Hepatocyte (in vitro differentiated cells): ENCODE results near the gene ABCC9. TPM values are rescaled to one million over a fixed set of nuclear protein-coding genes. Genes with fewer than 3 reads are reported as not detected.

ENCODE experiments used
- DNase-seq: peaks from one replicate; pipeline ENCODE4 v3.0.0-alpha.2; 2016; ENCODE audit warnings: low spot score
- H2AFZ ChIP-seq: fragments of 200-600 bp; sonication (generic); 2 replicates; pipeline ENCODE4 v1.6.0; 2016; ENCODE audit warnings: antibody characterized with exemption, mild to moderate bottlenecking
- H3K27ac ChIP-seq: fragments of 200-600 bp; sonication (generic); 2 replicates; pipeline ENCODE4 v1.5.1; 2016; ENCODE audit warnings: mild to moderate bottlenecking
- H3K27me3 ChIP-seq: fragments of 200-600 bp; sonication (generic); 2 replicates; pipeline ENCODE4 v1.6.1; 2016
- H3K36me3 ChIP-seq: fragments of 200-600 bp; sonication (generic); replicated peaks from 2 replicates; pipeline ENCODE4 v1.5.1; 2016; ENCODE audit warnings: low read depth; ENCODE audit not compliant: insufficient read depth
- H3K4me1 ChIP-seq: fragments of 200-600 bp; sonication (generic); 2 replicates; pipeline ENCODE4 v1.5.1; 2016; ENCODE audit warnings: mild to moderate bottlenecking, moderate library complexity; ENCODE audit not compliant: insufficient read depth
- H3K4me2 ChIP-seq: fragments of 200-600 bp; sonication (generic); 2 replicates; pipeline ENCODE4 v1.6.0; 2016
- H3K4me3 ChIP-seq: fragments of 200-600 bp; sonication (generic); 2 replicates; pipeline ENCODE4 v1.5.1; 2016; ENCODE audit warnings: mild to moderate bottlenecking
- H3K79me2 ChIP-seq: fragments of 200-600 bp; sonication (generic); 2 replicates; pipeline ENCODE4 v1.6.0; 2017; ENCODE audit warnings: mild to moderate bottlenecking
- H3K9me2 ChIP-seq: fragments of 200-600 bp; sonication (generic); replicated peaks from 2 replicates; pipeline ENCODE4 v1.6.0; 2017; ENCODE audit warnings: mild to moderate bottlenecking; ENCODE audit not compliant: insufficient read depth
- H3K9me3 ChIP-seq: fragments of 200-600 bp; sonication (generic); 2 replicates; pipeline ENCODE4 v1.5.1; 2016; ENCODE audit warnings: low read depth, mild to moderate bottlenecking
- H4K20me1 ChIP-seq: fragments of 200-600 bp; sonication (generic); 2 replicates; pipeline ENCODE4 v1.6.0; 2016; ENCODE audit warnings: mild to moderate bottlenecking; ENCODE audit not compliant: insufficient read depth, poor library complexity, severe bottlenecking
- CTCF ChIP-seq: fragments of 200-600 bp; sonication (generic); IDR thresholded peaks from 2 replicates; pipeline ENCODE4 v1.5.1; 2016; ENCODE audit warnings: antibody characterized with exemption, mild to moderate bottlenecking; ENCODE audit not compliant: poor library complexity
- EZH2 ChIP-seq: fragments of 200-600 bp; sonication (generic); IDR thresholded peaks from 2 replicates; pipeline ENCODE4 v1.6.1; 2016; ENCODE audit warnings: antibody characterized with exemption, mild to moderate bottlenecking, borderline replicate concordance
- EZH2phosphoT487 ChIP-seq: fragments of 200-600 bp; sonication (generic); IDR thresholded peaks from one replicate; pipeline ENCODE4 v1.6.1; 2018; ENCODE audit warnings: antibody characterized with exemption, mild to moderate bottlenecking, low read depth, moderate library complexity; ENCODE audit not compliant: unreplicated experiment, severe bottlenecking
- WGBS: methylation state at CpG from one replicate; pipeline ENCODE4 v1.1.6; 2016; ENCODE audit warnings: low lambda C conversion rate; ENCODE audit errors: missing lambda C conversion rate; 5-methylcytosine and 5-hydroxymethylcytosine counted together
- polyA plus RNA-seq: library from polyadenylated mRNA; unstranded; fragments of >200 nt; fragmentation: Nextera tagmentation; extraction: Ambion mirVana; gene quantifications from 2 replicates; pipeline ENCODE4 v1.2.1, GENCODE V29; 2016
- total RNA-seq: library from RNA; depleted of rRNA; stranded (reverse); fragments of >200 nt; gene quantifications from 2 replicates; pipeline ENCODE4 v1.2.3, GENCODE V29; 2014

Gene ABCC9
- total and polyA plus RNA-seq, 2 experiments from 2014 or later = 0.68 to 10.0 TPM

GRCh38 chr12:21987755-21988154 is 46.5 kb upstream of the ABCC9 start:
- H3K79me2 ChIP-seq = no peaks in the 10 kb centered on the region
- no peaks in the 10 kb centered on the region for H3K9me2 ChIP-seq
- H4K20me1 ChIP-seq = no peaks in the 10 kb centered on the region
- TF ChIP-seq EZH2phosphoT487 (no peak), CTCF (no peak), EZH2 (no peak)
- peaks cover 4% of the 10 kb centered on the region for H3K4me1 ChIP-seq
- no peaks in the 10 kb centered on the region for H3K9me3 ChIP-seq
- H2AFZ ChIP-seq = no peak overlapping the region
- no peak for DNase-seq
- no peaks in the 10 kb centered on the region for H3K36me3 ChIP-seq
- no peak overlapping the region for H3K4me3 ChIP-seq
- WGBS = 82% methylated on average over 6 of the region's 6 CpGs
- no peak overlapping the region for H3K27ac ChIP-seq
- H3K27me3 ChIP-seq = no peaks in the 10 kb centered on the region
- no peak overlapping the region for H3K4me2 ChIP-seq

- DNase-seq = no peak
- no peak for TF ChIP-seq CTCF
- no peak for TF ChIP-seq EZH2
- TF ChIP-seq EZH2phosphoT487 = no peak
- Histone ChIP-seq H3K27ac (no peak overlapping the region), H3K79me2 (no peaks in the 10 kb centered on the region), H3K9me2 (no peaks in the 10 kb centered on the region), H3K27me3 (no peaks in the 10 kb centered on the region), H3K4me2 (no peak overlapping the region), H2AFZ (no peak overlapping the region), H3K4me1 (no peaks in the 10 kb centered on the region), H3K9me3 (no peaks in the 10 kb centered on the region), H3K4me3 (no peak overlapping the region), H3K36me3 (no peaks in the 10 kb centered on the region), H4K20me1 (no peaks in the 10 kb centered on the region)
- WGBS = 77% methylated on average over 2 of the region's 2 CpGs
Observed at GRCh38 chr12:21985155-21985554, 43.9 kb upstream of the ABCC9 start.

- Histone ChIP-seq H3K4me2 (no peak overlapping the region), H3K4me3 (no peak overlapping the region), H3K79me2 (no peaks in the 10 kb centered on the region), H3K9me2 (no peaks in the 10 kb centered on the region), H4K20me1 (no peaks in the 10 kb centered on the region), H3K36me3 (no peaks in the 10 kb centered on the region), H3K4me1 (no peaks in the 10 kb centered on the region), H3K27me3 (no peaks in the 10 kb centered on the region), H2AFZ (no peak overlapping the region), H3K9me3 (no peaks in the 10 kb centered on the region), H3K27ac (no peak overlapping the region)
- TF ChIP-seq EZH2phosphoT487 (no peak), EZH2 (no peak), CTCF (no peak)
- DNase-seq = no peak
Observed at GRCh38 chr12:21984375-21984774, 43.1 kb upstream of the ABCC9 start.

GRCh38 chr12:21983095-21983494 is 41.9 kb upstream of the ABCC9 start:
- no peaks in the 10 kb centered on the region for H3K79me2 ChIP-seq
- H2AFZ ChIP-seq = no peak overlapping the region
- no peaks in the 10 kb centered on the region for H4K20me1 ChIP-seq
- no peaks in the 10 kb centered on the region for H3K36me3 ChIP-seq
- 82% methylated on average over 3 of the region's 3 CpGs for WGBS
- H3K27ac ChIP-seq = no peak overlapping the region
- no peak overlapping the region for H3K4me2 ChIP-seq
- no peak overlapping the region for H3K4me3 ChIP-seq
- no peaks in the 10 kb centered on the region for H3K4me1 ChIP-seq
- no peaks in the 10 kb centered on the region for H3K27me3 ChIP-seq
- H3K9me3 ChIP-seq = no peaks in the 10 kb centered on the region
- TF ChIP-seq CTCF (no peak), EZH2phosphoT487 (no peak), EZH2 (no peak)
- DNase-seq = no peak
- no peaks in the 10 kb centered on the region for H3K9me2 ChIP-seq
